Measurements from ENCODE around the gene MAFB.
A peak's percentile ranks its signal among the peaks of the same experiment; 100 is the strongest.
"Not testable (repeated sequence)": the region's sequence is repeated elsewhere in the genome, so short reads cannot be mapped to it uniquely, and the experiment has no call there.

The MAFB gene

DNA sequence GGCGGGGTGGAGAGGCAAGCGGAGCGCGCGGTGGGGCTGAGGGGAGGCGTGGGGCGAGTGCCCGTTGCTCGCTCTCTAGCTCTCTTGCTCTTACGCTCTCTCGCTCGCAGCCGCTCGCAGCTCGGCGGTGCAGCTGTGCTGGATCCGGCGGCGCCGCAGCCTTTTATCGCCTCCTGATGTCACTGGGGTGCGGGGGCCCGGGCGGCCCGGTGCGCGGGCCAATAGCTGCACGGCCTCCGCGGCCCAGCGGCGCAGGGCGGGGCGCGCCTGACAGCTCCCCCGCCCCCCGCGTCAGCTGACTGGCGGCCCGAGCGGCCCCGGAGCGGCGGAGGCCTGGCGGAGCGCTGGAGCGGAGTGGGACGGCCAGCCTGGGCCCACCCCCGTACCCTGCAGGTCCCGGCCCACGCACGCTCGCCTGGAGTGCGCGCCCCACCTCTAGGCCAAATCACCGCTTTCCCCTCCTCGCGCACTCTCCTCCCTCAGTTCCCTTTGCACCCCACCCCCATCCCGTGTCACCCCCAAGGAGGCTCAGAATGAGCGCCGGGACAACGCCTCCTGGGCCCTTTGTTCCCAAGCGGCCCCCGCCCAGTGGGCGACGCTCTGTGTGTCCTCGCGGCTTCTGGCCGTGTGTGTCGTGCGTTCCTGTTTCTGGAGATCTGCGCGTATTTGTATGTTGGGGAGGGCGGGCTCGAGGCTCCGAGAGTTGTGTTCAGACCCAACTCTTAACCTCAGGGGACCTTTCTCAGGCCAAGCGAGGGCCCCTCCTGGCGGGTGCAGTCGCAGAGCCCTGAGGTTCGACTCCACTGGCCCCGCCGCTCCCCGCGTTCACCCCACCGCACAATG, at the start of gene MAFB:
Gene MAFB, minus strand, starts transcription at position 137 of the 843 bp plus-strand sequence. CDS start 386 bp downstream, outside the sequence.
- peak; percentile 58 to 87 for DNase-seq

DNA sequence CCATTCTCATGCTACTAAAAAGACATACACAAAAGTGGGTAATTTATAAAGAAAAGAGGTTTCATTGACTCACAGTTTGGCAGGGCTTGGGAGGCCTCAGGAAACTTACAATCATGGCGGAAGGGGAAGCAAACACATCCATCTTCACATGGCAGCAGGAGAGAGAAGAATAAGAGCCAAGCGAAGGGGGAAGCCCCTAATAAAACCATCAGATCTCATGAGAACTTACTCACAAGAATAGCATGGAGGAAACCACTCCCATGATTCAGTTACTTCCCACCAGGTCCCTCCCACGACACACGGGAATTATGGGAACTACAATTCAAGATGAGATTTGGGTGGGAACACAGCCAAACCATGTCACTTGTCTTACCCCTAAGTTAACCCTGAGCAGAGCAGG, 47.4 kb upstream of the MAFB start:
- DNase-seq: not testable (repeated sequence)

DNA sequence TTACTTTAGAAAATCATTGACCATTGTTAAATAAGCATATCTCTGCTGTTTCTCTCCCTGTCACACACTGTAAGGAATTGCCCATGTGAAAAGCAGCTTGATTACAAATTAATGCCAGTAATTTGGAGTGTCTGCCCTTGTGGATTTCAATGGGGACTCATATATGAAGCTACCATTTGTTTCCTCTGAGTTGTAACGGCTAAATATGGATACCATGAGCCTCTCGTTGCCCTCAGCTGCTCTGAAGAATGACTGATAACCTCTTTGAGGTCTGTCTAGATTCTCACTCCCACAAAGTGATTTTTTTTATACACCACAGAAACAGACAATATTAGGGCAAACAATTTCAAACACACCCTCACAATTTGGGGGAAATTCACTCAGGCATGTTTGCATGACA, 40.0 kb upstream of the MAFB start:
- DNase-seq: no peak

DNA sequence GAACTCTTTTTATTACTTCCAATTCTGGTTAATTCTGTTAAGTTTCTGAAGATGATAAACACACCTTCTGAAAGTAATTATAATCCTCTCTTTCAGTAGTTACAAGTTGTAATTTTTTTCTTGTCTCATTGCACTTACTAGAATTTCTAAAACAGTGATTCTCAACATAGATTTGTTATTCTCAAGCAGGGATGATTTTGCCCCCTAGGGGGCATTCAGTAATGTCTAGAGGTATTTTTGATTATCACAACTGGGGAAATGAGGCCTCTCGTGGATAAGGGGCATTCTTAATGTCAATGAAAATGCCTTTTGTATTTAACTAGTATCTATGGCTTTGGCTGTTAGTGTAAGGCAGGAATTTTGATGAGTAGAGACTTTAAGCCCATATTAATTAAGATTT, 39.4 kb upstream of the MAFB start:
- DNase-seq: peak in 1 of 2 experiments; percentile 16

DNA sequence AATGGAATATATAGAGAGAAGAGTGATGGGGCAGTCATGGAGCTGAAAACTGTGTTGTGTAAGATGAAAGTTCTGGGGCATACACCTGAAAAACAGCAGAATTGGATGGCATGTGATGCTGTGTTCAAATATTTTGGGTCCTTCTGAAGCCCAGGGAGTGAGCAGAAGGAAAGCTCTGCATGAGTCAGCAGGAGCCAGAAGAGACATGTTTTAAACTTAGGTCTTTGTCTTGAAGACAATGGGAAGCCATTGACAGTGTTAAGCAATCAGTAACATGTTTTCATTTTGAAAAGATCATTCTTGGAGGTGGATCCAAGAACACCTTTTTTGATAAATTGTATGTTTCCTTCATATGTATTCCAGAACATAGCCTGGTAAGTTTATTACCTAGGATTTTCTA, 38.9 kb upstream of the MAFB start:
- no peak for DNase-seq

DNA sequence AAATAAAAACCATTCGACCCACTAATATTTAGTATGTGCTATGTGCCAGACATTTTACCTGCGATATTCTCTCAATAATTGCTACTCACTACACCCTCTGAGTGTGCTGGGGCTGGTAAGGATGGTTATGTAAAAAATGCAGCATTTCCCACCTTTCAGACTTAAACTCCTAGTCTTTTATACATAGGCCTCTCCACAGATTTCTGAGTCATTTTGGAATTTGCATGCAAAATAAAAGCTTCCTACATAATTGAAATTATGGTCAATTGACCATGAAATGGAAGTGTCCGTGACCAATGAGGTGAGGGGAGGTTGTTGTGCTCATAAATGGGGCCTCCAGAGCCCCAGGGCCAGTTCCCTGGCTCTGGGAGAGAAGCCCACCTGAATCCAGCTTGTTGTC, 37.7 kb upstream of the MAFB start:
- no peak for DNase-seq

DNA sequence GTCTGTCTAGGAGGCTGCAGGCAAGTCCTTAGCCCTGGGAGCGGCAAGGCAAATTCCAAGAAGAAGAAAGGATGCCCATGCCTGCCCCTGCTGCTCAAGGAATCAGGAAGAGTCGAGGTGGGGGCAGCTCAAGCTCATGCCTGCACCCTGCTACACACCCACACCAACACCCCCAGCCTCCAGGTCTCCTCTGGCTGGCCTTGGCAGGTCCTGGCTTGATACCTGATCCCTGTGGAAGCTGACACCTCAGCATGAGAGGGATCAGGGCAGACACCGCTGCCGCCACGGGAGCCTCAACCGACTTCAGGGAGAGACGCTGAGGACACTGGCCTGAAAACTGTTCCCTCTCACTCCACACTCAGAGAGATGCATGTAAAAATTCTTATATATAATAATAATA, 35.5 kb upstream of the MAFB start:
- no peak for DNase-seq

DNA sequence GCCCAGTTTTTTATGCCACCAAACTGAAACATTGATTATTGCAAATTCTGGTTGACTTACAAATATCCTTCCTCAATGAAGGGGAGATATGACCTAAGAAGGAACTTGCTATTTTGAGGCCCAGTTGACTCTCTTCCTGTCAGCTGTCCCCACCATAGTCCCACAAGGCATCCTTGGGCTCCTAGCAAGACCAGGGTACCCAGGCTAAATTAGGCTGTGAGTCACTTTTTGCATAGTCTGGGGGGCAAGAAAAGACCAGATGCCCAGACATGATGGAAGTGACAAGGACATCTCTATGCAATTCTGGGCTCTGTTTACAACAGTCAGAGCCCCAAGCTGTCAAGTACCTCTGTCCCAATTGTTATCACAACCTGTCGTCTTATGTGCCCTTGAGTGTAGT, 31.8 kb upstream of the MAFB start:
- DNase-seq: no peak

DNA sequence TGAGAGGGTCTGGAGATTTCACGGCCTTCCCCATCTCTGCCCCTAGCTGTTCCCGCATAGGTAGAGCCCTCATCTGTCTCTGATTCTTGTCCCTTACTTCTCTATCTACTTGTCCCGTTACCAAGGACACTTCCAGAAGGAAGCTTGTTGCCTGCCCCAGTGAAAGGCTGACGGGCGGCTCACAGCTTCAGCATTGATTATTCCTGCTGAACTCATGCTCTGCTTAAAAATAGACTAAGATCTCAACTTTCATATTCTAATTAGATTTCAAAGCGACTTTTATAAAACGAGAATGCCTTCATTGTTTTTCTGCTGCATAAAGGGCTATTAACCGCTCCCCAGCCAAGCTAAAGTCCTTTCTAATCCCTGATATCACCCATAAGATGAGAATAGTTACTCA, 31.1 kb upstream of the MAFB start:
- no peak for DNase-seq

DNA sequence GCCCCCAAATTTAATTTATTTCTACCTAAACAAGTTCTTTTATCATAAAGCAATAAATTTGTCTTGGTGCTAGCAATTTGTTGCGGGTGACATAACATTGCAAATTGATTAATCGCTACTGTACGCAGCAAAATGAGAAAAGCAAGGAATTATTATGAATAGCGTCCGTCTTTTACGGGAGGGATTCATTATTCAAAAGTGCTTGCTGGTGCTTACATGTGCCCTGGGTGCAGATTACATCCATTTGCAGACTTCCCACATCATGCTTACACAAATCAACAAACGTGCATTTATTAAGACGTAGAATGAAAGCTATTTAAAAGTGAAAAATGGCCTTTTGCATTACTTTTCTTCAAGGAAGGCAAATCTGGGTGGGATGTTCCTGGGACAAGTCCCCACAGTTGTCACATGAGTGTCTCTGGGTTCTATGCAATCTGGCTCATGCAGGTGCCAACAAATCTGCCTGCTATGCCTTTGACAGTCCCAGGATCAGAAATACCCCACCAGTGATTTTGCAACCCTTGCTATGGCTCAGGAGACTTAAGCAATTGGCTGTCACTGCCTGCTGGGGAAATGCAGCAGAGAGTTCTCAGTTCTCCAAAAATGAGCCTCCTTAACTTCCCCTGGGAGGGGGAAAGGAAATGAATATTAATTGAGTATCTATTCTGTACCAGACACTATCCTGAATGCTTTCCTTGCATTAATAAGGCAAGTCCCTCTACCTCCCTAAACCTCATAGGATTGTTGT, 30.1 kb upstream of the MAFB start:
- DNase-seq: no peak

DNA sequence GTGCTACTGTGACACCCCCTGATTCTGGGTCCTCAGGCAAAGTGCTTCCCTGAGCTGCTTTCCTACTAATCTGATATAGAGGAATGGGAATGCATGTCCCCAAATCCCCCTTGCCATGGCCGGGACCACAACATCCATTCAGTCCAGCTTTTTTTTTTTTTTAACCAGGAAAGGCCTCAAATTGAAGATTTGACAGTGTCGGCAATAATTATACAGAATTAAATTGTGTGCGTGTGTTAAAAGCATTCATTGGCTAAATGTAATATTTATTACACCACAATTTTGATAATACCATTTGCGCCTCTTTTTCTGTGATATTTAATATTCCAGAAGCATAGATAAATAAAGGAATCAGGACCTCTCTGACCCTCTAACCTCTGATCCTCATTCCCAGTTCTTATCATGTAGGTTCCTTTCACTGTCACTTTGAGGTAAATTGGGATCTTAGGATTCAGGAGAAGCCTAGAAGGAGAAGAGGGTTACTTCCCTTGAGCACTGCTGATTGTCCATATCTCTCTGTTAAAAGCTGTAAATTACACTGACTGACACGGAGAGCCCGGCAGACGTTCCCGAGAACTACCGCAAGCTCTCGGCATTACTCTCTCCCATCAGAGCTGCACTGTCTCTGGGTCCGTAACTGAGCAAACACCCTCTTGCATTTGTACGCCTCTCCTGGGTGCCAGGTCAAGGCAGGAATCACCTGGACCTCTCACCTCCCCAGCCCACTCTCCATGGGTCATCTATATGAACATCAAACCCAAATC, 29.4 kb upstream of the MAFB start:
- DNase-seq: no peak

DNA sequence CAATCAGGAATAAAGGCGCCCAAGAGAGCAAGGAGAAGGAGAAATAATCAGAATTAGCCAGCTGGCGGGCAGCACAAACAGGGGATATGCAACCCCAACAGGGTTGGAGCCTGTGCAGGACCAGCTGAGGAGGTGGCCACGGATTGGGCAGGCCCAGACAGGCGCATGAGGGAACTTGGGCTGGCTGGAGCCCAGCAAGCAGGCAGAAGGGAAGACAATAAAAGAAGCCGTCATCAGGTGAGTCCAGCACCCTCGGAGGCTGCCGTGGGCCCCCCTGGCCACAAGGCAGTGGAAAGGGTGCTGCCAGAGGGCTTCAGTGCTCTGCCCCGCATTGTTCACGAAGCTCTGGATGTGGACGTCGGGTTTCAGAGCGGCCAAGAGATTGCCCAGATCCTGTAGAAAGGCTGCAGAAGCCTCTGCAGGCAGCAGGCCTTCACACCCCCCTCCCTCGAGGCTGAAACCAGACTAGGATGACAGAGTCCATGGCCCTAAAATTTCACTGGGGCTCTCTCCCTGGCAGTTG, 28.4 kb upstream of the MAFB start:
- DNase-seq: no peak

DNA sequence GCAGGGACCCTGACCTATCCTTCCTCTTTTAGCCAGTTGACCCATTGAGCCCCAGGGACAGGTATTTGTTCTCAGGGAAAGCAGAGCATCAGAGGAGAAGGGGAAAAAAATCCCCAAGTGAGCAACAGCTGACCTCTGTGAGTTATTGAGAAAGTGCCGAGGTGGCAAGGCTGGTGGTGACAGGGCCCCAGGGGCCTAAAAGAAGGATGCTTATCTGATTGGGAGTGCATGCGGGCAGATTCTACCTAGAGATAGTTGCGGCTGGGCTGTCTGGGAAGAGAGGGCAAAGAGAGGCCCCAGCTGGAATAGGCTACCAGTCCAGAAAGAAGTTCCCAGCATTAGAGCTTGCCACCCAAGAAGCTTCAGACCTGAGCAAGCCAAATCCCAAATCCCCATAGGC, 26.5 kb upstream of the MAFB start:
- no peak for DNase-seq

DNA sequence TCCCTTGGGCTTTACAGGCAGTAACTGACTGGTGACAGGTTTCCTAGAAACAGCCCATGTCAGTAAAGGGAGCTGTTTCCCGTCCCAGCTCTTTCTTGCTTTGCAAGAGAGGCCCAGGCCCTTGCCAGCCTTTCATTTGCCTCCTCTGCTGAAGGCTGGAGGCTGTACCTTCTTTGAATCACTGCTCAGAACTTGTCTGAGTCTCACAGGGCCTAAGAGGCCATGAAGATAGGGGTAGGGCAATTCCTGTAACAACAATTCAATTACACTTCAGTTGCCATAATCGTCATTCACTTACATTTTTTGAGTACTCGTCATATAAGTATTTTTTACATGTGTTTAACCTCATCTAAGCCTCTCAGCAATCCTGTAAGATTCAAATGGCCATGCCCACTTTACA, 25.9 kb upstream of the MAFB start:
- DNase-seq: no peak

DNA sequence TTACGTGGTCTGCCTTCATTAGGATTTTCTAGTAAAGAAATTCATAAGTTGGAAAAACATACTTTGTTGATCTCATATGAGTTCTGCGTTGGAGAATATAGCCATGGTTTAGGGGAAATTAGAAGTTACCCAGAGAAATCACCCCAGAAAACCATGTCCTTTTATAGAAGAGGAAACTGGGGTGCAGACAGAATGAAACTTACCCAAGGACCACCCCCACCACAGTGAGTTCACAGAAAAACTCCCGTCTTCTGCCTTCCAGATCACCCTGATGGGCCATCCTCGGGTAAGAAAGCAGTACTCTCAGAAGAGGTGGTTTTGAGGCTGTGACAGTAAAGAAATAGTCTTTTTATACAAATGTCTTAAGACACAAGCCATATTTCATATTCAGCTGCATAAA, 25.1 kb upstream of the MAFB start:
- DNase-seq: no peak

DNA sequence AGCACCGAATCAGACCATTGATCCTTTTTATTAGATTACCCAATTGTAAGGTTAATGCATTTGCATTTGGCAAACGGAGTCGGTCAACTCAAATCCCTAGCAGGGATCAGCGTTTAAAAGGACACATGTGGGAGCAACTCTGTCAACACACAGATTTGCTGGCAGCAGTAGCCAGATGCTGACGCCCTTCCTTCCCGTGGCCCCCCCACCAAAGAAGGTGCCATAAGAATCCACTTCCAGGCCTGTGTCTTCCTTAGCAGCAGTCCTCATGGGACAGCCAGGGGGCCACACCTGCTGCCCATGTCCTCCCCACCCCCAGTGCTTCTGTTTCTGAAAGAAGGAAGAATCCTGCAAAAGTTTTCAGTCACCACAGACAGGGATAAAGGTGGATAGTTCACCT, 24.5 kb upstream of the MAFB start:
- peak; percentile 15 to 44 for DNase-seq

DNA sequence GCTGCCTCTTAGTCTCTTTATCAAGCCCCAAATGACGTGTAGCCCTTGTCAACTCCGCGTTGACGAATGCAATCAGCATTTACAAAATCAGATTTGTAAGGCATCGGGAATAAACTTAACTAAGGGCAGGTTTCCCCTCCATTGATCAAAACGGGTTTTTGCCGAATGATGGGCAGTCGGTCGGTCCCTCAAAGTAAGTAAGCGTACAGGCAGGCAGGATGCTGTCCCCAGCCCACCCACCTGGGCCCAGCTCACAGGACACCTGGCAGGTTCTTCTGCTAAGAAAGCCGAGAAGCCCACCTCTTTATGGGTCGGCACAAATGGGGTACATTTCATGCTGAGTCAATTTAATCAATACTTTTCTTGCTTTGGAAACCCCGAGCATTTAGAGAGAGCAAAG, 22.0 kb upstream of the MAFB start:
- DNase-seq: no peak

DNA sequence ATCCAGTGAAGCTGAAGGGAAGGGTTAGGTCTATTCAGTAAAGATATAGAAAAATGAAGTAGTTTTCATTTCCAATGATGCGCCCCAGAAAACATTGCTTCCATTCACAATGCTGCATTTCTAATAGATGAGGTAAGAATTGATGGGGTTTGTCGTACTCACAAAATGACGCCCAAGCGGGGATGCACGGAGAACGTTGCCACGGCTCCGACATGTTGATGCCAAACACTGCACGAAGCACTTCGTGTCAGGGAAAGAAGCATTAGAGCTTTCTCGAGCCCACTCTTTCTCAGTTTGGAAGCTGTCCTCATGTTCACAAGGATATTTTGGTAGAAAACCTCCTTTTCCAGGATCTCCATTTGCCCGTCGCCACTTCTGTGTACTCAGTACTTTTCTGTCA, 21.6 kb upstream of the MAFB start:
- no peak for DNase-seq

DNA sequence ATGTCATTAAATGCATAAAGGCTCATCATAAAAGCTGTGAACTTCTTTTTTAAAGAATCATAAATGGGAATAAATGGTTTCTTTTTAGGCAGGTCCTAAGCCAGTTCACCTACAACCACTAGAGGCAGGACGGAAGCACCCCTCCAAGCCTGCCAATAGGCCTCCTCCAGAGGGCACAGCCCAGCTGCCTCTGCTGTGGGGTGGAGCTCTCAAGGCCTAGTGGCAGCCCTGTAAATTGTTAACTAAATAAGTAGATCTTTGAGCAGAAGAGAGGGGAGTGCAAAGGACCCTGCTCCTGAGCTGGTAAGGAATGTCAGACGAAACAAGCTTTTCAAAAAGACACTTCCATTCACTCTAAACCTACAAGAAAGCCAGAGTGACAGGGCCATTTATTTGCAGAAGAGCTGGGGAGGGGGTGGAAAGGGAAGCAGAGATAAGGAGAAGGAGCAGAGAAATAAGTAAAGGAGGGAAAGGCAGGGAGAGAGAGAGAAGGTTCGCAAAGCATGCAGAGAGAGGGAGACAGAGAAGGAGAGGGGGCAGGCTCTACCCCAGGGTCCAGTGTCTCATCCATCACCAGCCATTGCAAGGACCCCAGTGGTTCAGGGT, 18.0 kb upstream of the MAFB start:
- peak in 1 of 2 experiments; percentile 42 for DNase-seq

DNA sequence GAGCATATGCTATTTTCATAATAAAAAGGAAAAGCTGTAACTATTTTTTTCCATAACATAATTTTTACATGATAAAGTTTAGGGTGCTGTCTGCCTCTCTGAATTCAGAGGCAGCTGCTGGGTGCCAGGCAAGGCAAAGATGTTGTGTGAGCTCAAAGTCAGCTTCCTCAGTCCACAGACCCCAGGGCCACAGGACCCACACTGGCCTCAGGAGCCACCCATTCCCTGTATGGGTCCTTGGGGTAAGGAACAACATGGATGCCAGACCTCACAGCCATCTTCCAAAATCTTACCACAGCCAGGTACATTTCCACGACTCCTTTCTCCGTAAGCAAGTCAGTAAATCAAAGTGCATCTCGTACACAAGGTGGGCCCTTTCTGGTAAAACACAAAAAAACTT, 16.4 kb upstream of the MAFB start:
- DNase-seq: no peak

DNA sequence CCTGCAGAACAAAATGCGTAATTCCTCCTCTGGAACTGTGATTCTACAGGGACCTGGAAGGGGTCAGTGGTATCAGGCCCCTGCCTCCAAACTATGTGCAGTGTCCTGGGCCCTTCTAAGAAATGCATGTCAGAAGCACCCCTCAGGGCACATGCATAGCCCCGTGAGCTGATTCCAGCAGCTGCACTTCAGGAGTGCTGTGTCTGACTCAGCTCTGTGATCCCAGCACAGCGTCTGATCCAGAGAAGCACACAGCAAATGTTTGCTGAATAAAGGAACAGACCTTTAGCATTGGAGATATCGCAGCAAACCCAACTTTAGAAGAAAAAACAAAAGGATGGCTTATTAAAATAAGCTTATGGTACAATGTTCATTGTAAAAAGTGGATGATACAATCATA, 15.8 kb upstream of the MAFB start:
- DNase-seq: no peak

DNA sequence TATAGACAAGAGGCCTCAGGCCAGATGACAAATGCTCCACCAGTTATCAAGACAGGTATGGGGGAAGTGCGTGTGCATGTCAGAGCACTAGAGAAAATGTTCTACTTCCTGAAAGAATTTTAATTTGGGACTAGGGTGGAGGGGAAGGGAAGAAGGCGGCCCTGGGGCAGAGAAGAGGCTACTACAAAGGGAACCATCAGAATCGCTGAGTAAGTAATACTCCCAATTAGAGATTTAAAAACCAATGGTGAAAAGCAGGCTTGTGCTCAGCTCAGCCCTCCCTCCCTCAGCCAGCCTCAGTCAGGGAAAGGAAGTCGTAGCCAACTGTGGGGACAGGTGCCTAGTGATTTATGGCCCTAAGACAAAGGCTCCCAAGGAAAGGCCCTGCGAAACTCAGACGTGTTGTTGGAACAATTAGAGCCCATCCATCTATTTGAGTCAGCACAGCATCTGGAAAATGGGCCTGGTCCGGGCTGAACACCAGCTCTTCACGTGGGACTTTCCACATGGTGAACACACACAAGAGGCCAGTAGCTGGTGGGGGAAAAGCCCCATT, 15.0 kb upstream of the MAFB start:
- DNase-seq: no peak

DNA sequence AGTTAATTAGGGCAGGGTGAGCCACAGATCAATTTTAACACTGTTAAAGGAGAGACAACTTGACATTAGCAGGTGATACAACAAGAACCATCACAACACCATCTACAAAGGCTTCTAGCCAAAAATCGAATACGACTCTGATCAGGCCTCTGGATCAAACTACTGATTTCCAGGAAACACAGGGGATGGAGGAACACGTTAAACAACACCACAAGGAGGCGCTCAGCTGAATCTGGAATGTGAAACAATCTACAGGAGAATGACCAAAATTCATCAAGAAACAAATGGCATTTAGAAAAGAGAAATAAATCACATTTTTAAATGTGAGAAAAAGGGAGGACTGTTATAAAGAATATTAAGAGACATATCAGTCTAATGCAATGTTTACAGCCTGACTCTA, 13.5 kb upstream of the MAFB start:
- no peak for DNase-seq
